Stomach smooth muscle (tissue), 2 donors: ENCODE data around the gene KLHL41.

Experiments
- H3K27ac ChIP-seq: one replicate; pipeline ENCODE4 v1.7.0; 2013; ENCODE audit warnings: mild to moderate bottlenecking, low read length, inconsistent platforms
- H3K27me3 ChIP-seq, 2 donors: one replicate each; pipeline ENCODE4 v1.7.0; 2013; ENCODE audit warnings: low read length in 2 of 2; ENCODE audit not compliant: insufficient read depth in 2 of 2, control insufficient read depth in 1 of 2
- H3K36me3 ChIP-seq, 2 donors: one replicate each; pipeline ENCODE4 v1.7.0; 2013; ENCODE audit warnings: low read length in 2 of 2; ENCODE audit not compliant: control insufficient read depth in 2 of 2, insufficient read depth in 2 of 2
- H3K4me1 ChIP-seq: one replicate; pipeline ENCODE4 v1.7.0; 2013; ENCODE audit warnings: low read length; ENCODE audit not compliant: control insufficient read depth, insufficient read depth
- H3K4me3 ChIP-seq, 2 donors: one replicate each; pipeline ENCODE4 v1.7.0; 2013; ENCODE audit warnings: low read length in 2 of 2
- H3K9ac ChIP-seq, 2 donors: one replicate each; pipeline ENCODE4 v1.7.0; 2013; ENCODE audit warnings: low read length in 2 of 2, mild to moderate bottlenecking in 1 of 2
- H3K9me3 ChIP-seq, 2 donors: one replicate each; pipeline ENCODE4 v1.7.0; 2013; ENCODE audit warnings: low read length in 2 of 2; ENCODE audit not compliant: control insufficient read depth in 2 of 2
- donor health status: healthy.
- donor health status: Pancreatic carcinoma.

The KLHL41 gene

DNA sequence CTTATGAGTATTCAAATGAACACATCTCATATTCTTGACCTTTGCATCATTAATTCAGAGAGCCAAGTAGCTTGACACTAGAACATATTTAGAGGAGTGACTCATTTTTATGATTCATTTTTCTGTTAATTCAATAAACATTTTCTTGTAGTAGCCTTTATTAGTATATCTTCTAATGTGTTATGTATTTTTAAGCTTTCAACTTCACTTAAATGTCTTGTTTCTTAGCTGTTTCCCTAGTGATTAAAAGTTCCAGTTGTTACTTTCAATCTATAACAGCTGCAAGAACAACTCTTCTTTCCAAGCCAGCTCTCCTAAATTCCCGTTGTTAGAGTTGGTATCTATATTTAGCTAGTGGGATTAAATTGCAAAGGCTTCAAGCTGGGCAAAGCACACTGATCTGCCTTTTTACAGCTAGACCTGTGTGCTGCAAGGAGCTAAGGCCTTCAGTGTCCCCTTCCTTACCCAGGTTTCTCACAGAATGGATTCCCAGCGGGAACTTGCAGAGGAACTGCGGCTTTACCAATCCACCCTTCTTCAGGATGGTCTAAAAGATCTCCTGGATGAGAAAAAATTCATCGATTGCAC lies at the start of gene KLHL41:
Gene KLHL41, plus strand, starts transcription at position 405 of the 588 bp plus-strand sequence. Its CDS starts 77 bp downstream, at position 482.
- Histone ChIP-seq H3K27me3 (no peaks in the 10 kb centered on the region), H3K4me1 (peaks cover 4% of the 10 kb centered on the region), H3K27ac (peak within 1 kb of the TSS; percentile 26), H3K4me3 (no peak within 1 kb of the TSS), H3K9ac (no peak within 1 kb of the TSS), H3K9me3 (peaks cover 0 to 4% of the 10 kb centered on the region in 2 donors), H3K36me3 (no peaks in the 10 kb centered on the region)

DNA sequence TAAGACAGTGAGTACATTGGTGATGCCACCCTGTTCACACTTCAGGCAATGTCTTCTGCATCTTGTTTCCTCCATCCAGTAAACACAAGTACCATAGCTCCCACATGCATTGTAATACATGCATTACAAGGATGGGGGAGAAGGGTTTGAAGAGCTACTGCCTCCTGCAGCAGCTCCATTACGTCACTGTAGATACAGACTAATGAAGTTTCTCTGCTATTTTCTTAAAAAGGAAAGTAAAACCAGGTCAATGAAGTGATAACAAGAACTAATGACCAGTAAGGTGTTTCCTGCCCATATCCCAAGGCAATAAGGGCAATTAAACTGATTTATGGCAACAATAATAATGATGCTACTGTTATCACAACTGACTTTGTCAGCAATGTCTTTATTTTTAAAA lies 48.4 kb upstream of the KLHL41 start:
- Histone ChIP-seq H3K27me3 (no peaks in the 10 kb centered on the region), H3K36me3 (no peaks in the 10 kb centered on the region), H3K9me3 (no peaks in the 10 kb centered on the region), H3K9ac (no peak overlapping the region), H3K4me3 (no peak overlapping the region), H3K4me1 (no peaks in the 10 kb centered on the region), H3K27ac (no peak overlapping the region)

- H3K27me3 ChIP-seq, result no peaks in the 10 kb centered on the region
- no peaks in the 10 kb centered on the region for H3K36me3 ChIP-seq
- no peak overlapping the region for H3K4me3 ChIP-seq
- H3K9me3 ChIP-seq, result no peaks in the 10 kb centered on the region
- no peak overlapping the region for H3K27ac ChIP-seq
- no peaks in the 10 kb centered on the region for H3K4me1 ChIP-seq
- H3K9ac ChIP-seq, result no peak overlapping the region
These were observed 46.4 kb upstream of the KLHL41 start for GRCh38 chr2:169462896-169463695.

GRCh38 chr2:169464466-169464865 lies 45.0 kb upstream of the KLHL41 start:
- no peaks in the 10 kb centered on the region for H3K27me3 ChIP-seq
- H3K27ac ChIP-seq, result no peak overlapping the region
- H3K9me3 ChIP-seq, result no peaks in the 10 kb centered on the region
- no peak overlapping the region for H3K9ac ChIP-seq
- H3K36me3 ChIP-seq, result no peaks in the 10 kb centered on the region
- H3K4me1 ChIP-seq, result no peaks in the 10 kb centered on the region
- no peak overlapping the region for H3K4me3 ChIP-seq

- Histone ChIP-seq H3K9ac (no peak overlapping the region), H3K27me3 (no peaks in the 10 kb centered on the region), H3K27ac (no peak overlapping the region), H3K9me3 (no peaks in the 10 kb centered on the region), H3K4me1 (no peaks in the 10 kb centered on the region), H3K4me3 (no peak overlapping the region), H3K36me3 (no peaks in the 10 kb centered on the region)
These were observed 44.6 kb upstream of the KLHL41 start for GRCh38 chr2:169464882-169465281.

GRCh38 chr2:169468841-169469240 lies 40.7 kb upstream of the KLHL41 start:
- H3K4me3 ChIP-seq, result no peak overlapping the region
- H3K27ac ChIP-seq, result no peak overlapping the region
- no peaks in the 10 kb centered on the region for H3K4me1 ChIP-seq
- no peaks in the 10 kb centered on the region for H3K36me3 ChIP-seq
- H3K27me3 ChIP-seq, result no peaks in the 10 kb centered on the region
- no peak overlapping the region for H3K9ac ChIP-seq
- H3K9me3 ChIP-seq, result no peaks in the 10 kb centered on the region

GRCh38 chr2:169469952-169470572 lies 39.4 kb upstream of the KLHL41 start:
- no peaks in the 10 kb centered on the region for H3K27me3 ChIP-seq
- H3K4me3 ChIP-seq, result no peak overlapping the region
- H3K4me1 ChIP-seq, result no peaks in the 10 kb centered on the region
- no peaks in the 10 kb centered on the region for H3K36me3 ChIP-seq
- no peak overlapping the region for H3K27ac ChIP-seq
- H3K9me3 ChIP-seq, result no peaks in the 10 kb centered on the region
- no peak overlapping the region for H3K9ac ChIP-seq

DNA sequence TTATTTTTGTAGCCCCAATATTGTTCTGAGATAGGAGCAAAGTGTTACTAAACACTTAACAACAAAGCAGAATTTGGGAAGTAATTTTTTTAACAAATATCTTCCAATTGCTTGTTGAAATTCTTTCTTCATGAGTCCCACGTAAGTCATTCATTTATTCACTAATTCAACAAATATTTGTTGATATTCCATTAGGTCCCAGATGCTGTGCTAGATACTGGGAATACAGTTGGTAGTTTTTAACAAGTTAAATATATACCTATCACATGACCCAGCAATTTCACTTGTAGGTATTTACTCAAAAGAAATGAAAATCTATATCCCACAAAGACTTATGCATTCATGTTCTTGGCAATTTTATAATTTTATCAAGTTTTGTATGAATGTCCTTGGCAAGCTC lies 37.3 kb upstream of the KLHL41 start:
- H3K27ac ChIP-seq, result no peak overlapping the region
- H3K9me3 ChIP-seq, result no peaks in the 10 kb centered on the region
- H3K9ac ChIP-seq, result no peak overlapping the region
- no peaks in the 10 kb centered on the region for H3K36me3 ChIP-seq
- no peak overlapping the region for H3K4me3 ChIP-seq
- H3K4me1 ChIP-seq, result no peaks in the 10 kb centered on the region
- H3K27me3 ChIP-seq, result no peaks in the 10 kb centered on the region

- Histone ChIP-seq H3K27ac (no peak overlapping the region), H3K9ac (no peak overlapping the region), H3K4me3 (no peak overlapping the region), H3K36me3 (no peaks in the 10 kb centered on the region), H3K9me3 (no peaks in the 10 kb centered on the region), H3K27me3 (no peaks in the 10 kb centered on the region), H3K4me1 (peaks cover 12% of the 10 kb centered on the region)
These were observed 33.0 kb upstream of the KLHL41 start for GRCh38 chr2:169476459-169476858.

GRCh38 chr2:169478339-169478738 lies 31.2 kb upstream of the KLHL41 start:
- Histone ChIP-seq H3K9me3 (no peaks in the 10 kb centered on the region), H3K9ac (peak overlapping the region in 1 of 2 donors; percentile 94), H3K27ac (no peak overlapping the region), H3K36me3 (peaks cover 2 to 9% of the 10 kb centered on the region in 2 donors), H3K4me3 (no peak overlapping the region), H3K27me3 (no peaks in the 10 kb centered on the region), H3K4me1 (peaks cover 12% of the 10 kb centered on the region)
